Omental fat pad (tissue), 4 donors: ENCODE measurements around the gene PAEP. TPM values are rescaled to one million over a fixed set of nuclear protein-coding genes. Genes with fewer than 3 reads are reported as not detected.

Experiments
- ATAC-seq: fragments of 150-250 bp; one replicate; pipeline ENCODE4 v1.9.1; 2016; ENCODE audit warnings: mild to moderate bottlenecking, moderate library complexity; ENCODE audit not compliant: low FRiP score
- DNase-seq: peaks from one replicate; pipeline ENCODE4 v3.0.0-alpha.2; 2019; ENCODE audit warnings: low spot score
- CTCF ChIP-seq, 3 donors: fragments of 450-650 bp; IDR thresholded peaks; one replicate each; pipeline ENCODE4 v1.5.1; 2016 to 2017; ENCODE audit warnings: antibody characterized with exemption in 3 of 3, mild to moderate bottlenecking in 3 of 3, moderate library complexity in 2 of 3
- total RNA-seq, 4 donors: library from RNA; depleted of rRNA; stranded (reverse); fragments of >200 nt; gene quantifications; one replicate each; pipeline ENCODE4 v1.1.0, GENCODE V29; 2016

Gene PAEP
- total RNA-seq, 4 donors from 2014 or later, result not detected

GRCh38 chr9:135577256-135577655 is 15.7 kb downstream of the PAEP start:
- ATAC-seq (no peak), DNase-seq (no peak)
- no peak for TF ChIP-seq CTCF (IDR thresholded peaks at IDR 0.05)

- TF ChIP-seq CTCF (IDR thresholded peaks at IDR 0.05), result no peak
- DNase-seq, result no peak
- ATAC-seq, result no peak
Observed at GRCh38 chr9:135579356-135579755, 17.8 kb downstream of the PAEP start.

DNA sequence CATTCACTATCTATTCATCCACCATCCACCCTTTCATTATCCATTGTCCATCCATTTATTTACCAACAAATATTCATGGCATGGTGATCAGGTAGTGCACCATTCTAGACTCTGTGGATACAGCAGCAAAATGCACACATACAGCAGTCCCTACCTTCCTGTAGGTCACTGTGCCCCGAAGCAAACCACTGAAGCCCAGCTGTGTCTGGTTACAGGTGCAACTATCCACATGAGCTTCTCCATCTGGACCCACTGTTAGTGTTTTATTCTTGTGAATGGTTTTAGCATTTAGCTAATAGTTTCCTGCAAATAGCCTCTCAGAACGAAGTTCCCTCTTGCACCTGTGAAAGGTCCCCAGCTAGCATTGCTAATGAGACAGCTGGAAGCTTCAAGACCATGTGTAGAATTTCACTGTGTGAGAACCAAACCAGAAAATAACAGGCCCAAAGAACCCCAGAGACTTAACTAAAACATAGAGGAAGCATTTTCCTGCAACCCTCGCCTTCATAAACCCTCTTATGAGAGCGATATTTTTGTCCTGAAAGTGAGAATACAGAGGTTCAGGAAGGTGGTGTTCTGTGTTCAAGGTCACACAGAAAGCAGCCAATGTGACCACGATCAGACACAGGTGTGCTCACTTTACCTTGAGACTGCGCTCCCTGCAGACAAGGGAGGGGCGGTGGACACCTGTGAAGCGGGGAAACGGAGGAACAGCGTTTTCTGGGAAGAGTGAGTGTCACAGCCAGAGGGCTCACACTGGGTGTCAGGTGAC is 18.5 kb downstream of the PAEP start:
- ATAC-seq (no peak), DNase-seq (no peak)
- TF ChIP-seq CTCF (IDR thresholded peaks at IDR 0.05), result no peak

GRCh38 chr9:135580664-135581380 is 19.3 kb downstream of the PAEP start:
- TF ChIP-seq CTCF (IDR thresholded peaks at IDR 0.05), result no peak
- ATAC-seq, result no peak
- DNase-seq, result no peak

GRCh38 chr9:135581636-135582426 is 20.3 kb downstream of the PAEP start:
- no peak for TF ChIP-seq CTCF (IDR thresholded peaks at IDR 0.05)
- ATAC-seq (no peak), DNase-seq (no peak)

DNA sequence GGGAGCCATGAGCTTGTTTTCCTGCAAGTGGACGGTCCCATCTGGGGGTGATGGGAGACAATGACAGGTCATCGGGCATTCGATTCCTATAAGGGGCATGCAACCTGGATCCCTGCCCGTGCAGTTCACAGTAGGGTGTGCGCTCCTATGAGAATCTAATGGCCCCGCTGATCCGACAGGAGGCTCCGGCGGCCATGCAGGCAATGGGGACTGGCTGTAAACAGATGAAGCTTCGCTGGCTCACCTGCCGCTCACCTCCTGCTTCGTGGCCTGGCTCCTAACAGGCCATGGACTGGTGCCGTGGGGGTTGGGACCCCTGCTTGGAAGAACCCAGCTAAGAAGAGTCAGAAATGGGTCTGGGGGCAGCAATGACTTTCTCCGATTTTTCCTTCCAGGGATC is 21.0 kb downstream of the PAEP start:
- TF ChIP-seq CTCF (IDR thresholded peaks at IDR 0.05), result no peak
- DNase-seq, result no peak
- ATAC-seq, result no peak
